Measurements from ENCODE around the gene KLF2. TPM values are rescaled to one million over a fixed set of nuclear protein-coding genes. Genes with fewer than 3 reads are reported as not detected.

KLF2 gene
- total RNA-seq, 3 donors from 2014 or later, result 12.0 to 23.3 (median 21.8) TPM

DNA sequence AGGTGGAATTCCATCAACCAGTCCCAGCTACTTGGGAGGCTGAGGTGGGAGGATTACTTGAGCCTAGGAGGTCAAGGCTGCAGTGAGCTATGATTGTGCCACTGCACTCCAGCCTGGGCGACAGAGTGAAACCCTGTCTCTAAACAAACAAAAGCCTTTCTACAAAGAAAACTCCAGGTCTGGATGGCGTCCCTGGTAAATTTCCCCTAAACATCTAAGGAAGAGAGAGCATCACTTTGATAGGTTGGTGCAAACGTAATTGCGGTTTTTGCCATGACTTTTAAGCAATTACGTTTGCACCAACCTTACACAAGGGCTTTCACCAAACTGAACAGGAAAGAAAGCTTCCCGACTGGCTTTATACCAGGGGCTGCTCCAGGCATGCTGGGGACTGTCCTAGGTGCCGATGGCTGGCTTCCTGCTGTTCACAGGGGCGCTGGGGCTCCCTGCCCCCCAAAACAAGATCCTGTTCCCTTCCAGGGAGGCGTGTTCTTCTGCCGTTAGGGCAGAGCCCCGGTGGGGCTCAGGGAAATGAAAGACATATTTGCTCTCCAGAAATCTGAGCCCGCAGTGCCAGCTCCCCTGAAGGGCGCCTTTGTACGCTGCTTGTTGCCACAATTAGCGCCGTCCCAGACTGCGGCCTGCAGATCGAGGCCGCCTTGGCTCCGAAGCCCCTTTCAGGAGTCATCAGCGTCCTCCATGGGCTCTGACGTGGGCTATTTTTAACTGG lies 38.7 kb upstream of the KLF2 start:
- Histone ChIP-seq H3K9me3 (no peaks in the 10 kb centered on the region), H3K4me1 (peaks cover 4 to 5% of the 10 kb centered on the region in 2 donors), H3K27ac (peak overlapping the region; percentile 81 to 84), H3K27me3 (no peaks in the 10 kb centered on the region), H3K36me3 (no peaks in the 10 kb centered on the region), H3K4me3 (peak overlapping the region in 2 of 3 donors; percentile 37 to 50)
- DNase-seq (ENCODE audit: low spot score in 2 of 2), result peak in 1 of 2 donors; percentile 27
- TF ChIP-seq, protein P1, sequence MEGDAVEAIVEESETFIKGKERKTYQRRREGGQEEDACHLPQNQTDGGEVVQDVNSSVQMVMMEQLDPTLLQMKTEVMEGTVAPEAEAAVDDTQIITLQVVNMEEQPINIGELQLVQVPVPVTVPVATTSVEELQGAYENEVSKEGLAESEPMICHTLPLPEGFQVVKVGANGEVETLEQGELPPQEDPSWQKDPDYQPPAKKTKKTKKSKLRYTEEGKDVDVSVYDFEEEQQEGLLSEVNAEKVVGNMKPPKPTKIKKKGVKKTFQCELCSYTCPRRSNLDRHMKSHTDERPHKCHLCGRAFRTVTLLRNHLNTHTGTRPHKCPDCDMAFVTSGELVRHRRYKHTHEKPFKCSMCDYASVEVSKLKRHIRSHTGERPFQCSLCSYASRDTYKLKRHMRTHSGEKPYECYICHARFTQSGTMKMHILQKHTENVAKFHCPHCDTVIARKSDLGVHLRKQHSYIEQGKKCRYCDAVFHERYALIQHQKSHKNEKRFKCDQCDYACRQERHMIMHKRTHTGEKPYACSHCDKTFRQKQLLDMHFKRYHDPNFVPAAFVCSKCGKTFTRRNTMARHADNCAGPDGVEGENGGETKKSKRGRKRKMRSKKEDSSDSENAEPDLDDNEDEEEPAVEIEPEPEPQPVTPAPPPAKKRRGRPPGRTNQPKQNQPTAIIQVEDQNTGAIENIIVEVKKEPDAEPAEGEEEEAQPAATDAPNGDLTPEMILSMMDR (IDR thresholded peaks at IDR 0.05), result no peak
- TF ChIP-seq POLR2A (IDR thresholded peaks at IDR 0.05) (no peak), POLR2AphosphoS5 (IDR thresholded peaks at IDR 0.05) (no peak)
- intact Hi-C loops (cut with DNase I; ENCODE audit: low total_unique reads), result no loop called here

DNA sequence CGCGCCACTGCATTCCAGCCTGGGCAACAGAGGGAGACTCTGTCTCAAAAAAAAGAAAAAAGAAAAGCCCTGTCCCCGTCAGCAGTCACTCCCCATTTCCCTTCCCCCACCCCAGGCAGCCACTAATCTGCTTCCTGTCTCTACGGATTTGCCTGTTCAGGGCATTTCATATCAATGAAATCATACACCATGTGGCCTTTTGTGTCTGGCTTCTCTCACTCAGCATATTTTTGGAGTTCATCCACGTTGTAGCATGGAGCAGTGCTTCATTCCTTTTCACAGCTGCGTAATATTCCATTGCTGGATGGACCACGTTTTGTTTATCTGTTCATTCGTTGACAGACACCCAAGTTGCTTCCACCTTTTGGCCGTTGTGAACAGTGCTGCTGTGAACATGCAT lies 36.1 kb upstream of the KLF2 start:
- no peak overlapping the region for H3K27ac ChIP-seq
- H3K27me3 ChIP-seq, result no peaks in the 10 kb centered on the region
- no peaks in the 10 kb centered on the region for H3K9me3 ChIP-seq
- intact Hi-C loops (cut with DNase I; ENCODE audit: low total_unique reads), result no loop called here
- H3K36me3 ChIP-seq, result no peaks in the 10 kb centered on the region
- TF ChIP-seq POLR2A (IDR thresholded peaks at IDR 0.05) (no peak), POLR2AphosphoS5 (IDR thresholded peaks at IDR 0.05) (peak in 1 of 3 donors; percentile 16)
- no peak overlapping the region for H3K4me3 ChIP-seq
- H3K4me1 ChIP-seq, result no peaks in the 10 kb centered on the region
- no peak for DNase-seq (ENCODE audit: low spot score in 2 of 2)

DNA sequence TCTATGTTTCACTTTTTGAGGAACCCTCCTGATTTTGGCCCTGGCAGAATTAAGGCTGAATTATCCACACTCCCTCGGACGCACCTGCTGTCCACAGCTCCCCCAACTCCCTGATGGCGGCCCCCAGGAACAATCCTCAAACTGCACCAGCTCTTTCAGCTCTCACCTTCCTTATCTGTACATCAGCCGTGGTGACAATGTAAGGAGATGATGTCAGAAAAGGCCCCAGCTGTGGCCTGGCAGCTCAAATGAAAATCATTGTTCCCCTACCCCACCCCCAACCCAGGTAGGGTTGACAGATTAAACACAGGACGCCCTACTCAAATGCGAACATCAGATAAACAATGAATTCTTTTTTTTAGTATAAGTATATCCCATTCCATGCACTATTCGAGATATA lies 35.0 kb upstream of the KLF2 start:
- H3K9me3 ChIP-seq, result no peaks in the 10 kb centered on the region
- no peaks in the 10 kb centered on the region for H3K27me3 ChIP-seq
- H3K27ac ChIP-seq, result no peak overlapping the region
- no peaks in the 10 kb centered on the region for H3K4me1 ChIP-seq
- TF ChIP-seq POLR2AphosphoS5 (IDR thresholded peaks at IDR 0.05) (no peak), POLR2A (IDR thresholded peaks at IDR 0.05) (no peak)
- TF ChIP-seq, protein P1 (IDR thresholded peaks at IDR 0.05), result no peak
- no peak for DNase-seq (ENCODE audit: low spot score in 2 of 2)
- intact Hi-C loops (cut with DNase I; ENCODE audit: low total_unique reads), result no loop called here
- no peaks in the 10 kb centered on the region for H3K36me3 ChIP-seq
- no peak overlapping the region for H3K4me3 ChIP-seq

DNA sequence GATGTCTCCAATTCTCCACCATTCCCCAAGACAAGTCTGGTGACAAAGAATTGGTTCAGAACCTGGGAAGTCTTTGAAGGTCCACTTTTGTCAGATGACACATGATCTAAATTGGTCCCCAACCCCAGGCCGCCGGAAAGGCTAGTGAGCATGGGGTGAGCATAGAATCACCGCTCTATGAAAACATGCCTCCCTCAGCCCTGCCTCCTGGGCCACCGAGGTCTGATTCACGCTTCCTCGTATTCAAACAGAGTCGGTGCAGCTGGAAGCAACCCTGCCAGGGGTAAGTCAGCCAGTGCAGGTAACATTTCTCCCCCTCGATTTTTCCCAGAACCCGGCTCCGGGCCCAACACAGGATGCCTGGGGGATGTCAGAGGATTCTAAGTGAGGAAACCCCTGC lies 33.9 kb upstream of the KLF2 start:
- no peaks in the 10 kb centered on the region for H3K36me3 ChIP-seq
- no peak for TF ChIP-seq POLR2A (IDR thresholded peaks at IDR 0.05)
- TF ChIP-seq, protein P1 (IDR thresholded peaks at IDR 0.05), result no peak
- no peak for TF ChIP-seq POLR2AphosphoS5 (IDR thresholded peaks at IDR 0.05)
- no peak overlapping the region for H3K4me3 ChIP-seq
- H3K27me3 ChIP-seq, result no peaks in the 10 kb centered on the region
- H3K4me1 ChIP-seq, result no peaks in the 10 kb centered on the region
- intact Hi-C loops (cut with DNase I; ENCODE audit: low total_unique reads), result loop anchor here (1.0 kb wide), 1 partner anchor 27 kb away; no protein-coding TSS in a partner anchor
- H3K9me3 ChIP-seq, result no peaks in the 10 kb centered on the region
- no peak for DNase-seq (ENCODE audit: low spot score in 2 of 2)
- peak overlapping the region in 1 of 2 donors; percentile 49 for H3K27ac ChIP-seq

DNA sequence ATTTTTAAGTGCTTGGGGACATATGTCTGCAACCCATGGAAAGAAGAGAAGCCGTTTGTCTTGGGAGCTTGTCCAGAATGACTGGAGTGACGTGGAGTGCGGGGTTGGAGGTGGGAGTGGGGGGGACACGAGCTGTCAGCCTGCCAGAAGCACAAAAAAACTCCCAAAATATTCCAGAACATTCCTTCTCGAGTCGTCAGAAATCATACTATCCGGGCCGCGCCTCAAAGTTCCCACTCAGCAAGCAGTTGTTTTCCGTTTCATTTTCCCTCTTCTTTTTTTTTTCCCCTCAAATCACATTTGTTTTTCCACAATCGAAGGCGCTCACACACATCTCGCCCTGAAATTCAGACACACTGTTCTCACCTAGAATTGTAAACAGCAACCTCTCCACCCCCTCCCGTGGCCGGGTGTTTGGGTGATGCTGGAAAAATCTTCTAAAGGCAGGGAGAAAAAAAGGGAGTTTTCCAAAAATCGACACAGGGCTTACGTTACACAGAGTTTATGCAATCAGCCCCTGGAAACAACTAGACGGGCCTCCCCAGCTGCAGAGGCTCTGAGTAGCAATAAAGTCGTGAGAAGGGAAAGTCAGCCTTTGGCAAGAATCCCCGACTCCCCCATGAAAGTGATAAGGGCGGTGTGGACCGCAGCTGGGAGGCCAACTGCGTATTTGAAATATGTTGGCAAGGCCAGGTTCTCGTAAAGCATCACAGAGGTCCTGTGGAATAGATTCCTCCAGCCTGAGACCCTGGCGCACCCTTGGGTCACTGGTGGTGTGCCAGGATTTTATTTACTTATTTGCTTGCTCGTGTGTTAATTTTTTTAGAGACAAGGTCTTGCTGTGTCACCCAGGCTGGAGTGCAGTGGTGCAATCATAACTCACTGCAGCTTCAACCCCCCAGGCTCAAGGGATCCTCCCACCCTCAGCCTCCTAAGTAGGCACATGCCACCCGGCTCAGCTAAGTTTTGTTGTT lies 31.2 kb upstream of the KLF2 start:
- intact Hi-C loops (cut with DNase I; ENCODE audit: low total_unique reads), result no loop called here
- Histone ChIP-seq H3K27ac (peak overlapping the region; percentile 84 to 86), H3K4me1 (no peaks in the 10 kb centered on the region), H3K36me3 (no peaks in the 10 kb centered on the region), H3K27me3 (no peaks in the 10 kb centered on the region), H3K4me3 (peak overlapping the region; percentile 25 to 43 (median 29)), H3K9me3 (no peaks in the 10 kb centered on the region)
- TF ChIP-seq, protein P1 (IDR thresholded peaks at IDR 0.05), result no peak
- TF ChIP-seq POLR2A (IDR thresholded peaks at IDR 0.05) (peak; percentile 22), POLR2AphosphoS5 (IDR thresholded peaks at IDR 0.05) (peak; percentile 45 to 62 (median 59))
- peak; percentile 61 to 62 for DNase-seq (ENCODE audit: low spot score in 2 of 2)
